GM12864 (cell line): ENCODE data around the gene IGFBP7.

Source experiments
- DNase-seq: peaks from one replicate; pipeline ENCODE4 v3.0.0-alpha.2; 2011; ENCODE audit warnings: low read depth
- H3K4me3 ChIP-seq: 2 replicates; pipeline ENCODE4 v1.5.1; 2011; ENCODE audit warnings: mild to moderate bottlenecking, low read depth, low read length, control low read depth
- TF ChIP-seq, protein P1 (sequence below): IDR thresholded peaks from 2 replicates; pipeline ENCODE4 v1.5.1; 2011; ENCODE audit warnings: low read depth, mild to moderate bottlenecking, moderate library complexity, low read length, control low read depth, inconsistent platforms; ENCODE audit errors: missing control alignments

The IGFBP7 gene

GRCh38 chr4:57084360-57084759 lies 25.8 kb downstream of the IGFBP7 start:
- TF ChIP-seq, protein P1, sequence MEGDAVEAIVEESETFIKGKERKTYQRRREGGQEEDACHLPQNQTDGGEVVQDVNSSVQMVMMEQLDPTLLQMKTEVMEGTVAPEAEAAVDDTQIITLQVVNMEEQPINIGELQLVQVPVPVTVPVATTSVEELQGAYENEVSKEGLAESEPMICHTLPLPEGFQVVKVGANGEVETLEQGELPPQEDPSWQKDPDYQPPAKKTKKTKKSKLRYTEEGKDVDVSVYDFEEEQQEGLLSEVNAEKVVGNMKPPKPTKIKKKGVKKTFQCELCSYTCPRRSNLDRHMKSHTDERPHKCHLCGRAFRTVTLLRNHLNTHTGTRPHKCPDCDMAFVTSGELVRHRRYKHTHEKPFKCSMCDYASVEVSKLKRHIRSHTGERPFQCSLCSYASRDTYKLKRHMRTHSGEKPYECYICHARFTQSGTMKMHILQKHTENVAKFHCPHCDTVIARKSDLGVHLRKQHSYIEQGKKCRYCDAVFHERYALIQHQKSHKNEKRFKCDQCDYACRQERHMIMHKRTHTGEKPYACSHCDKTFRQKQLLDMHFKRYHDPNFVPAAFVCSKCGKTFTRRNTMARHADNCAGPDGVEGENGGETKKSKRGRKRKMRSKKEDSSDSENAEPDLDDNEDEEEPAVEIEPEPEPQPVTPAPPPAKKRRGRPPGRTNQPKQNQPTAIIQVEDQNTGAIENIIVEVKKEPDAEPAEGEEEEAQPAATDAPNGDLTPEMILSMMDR, result no peak
- no peak overlapping the region for H3K4me3 ChIP-seq
- no peak for DNase-seq

DNA sequence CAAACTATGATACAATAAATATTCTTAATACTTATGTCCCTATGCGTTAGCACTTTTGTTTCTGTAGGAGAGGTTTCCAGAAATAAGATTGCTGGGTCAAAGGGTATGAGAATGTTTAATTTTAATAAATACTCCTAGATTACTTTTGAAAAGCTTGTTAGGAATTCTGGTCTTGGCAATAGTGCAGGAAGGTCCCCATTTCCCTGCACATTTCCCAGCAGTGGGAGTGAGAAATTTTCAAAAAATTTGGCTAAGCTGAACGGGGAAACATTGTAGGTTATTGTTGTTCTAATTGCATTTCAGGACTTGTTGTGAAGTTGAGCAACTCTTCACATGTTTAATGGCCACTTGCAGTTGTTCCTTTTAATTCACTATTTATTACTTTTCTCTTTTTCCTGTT lies 27.1 kb downstream of the IGFBP7 start:
- TF ChIP-seq, protein P1, result no peak
- H3K4me3 ChIP-seq, result no peak overlapping the region
- DNase-seq, result no peak

- TF ChIP-seq, protein P1, result no peak
- no peak overlapping the region for H3K4me3 ChIP-seq
- no peak for DNase-seq
Observed at GRCh38 chr4:57081651-57082621, 28.2 kb downstream of the IGFBP7 start.

- H3K4me3 ChIP-seq, result no peak overlapping the region
- no peak for DNase-seq
- TF ChIP-seq, protein P1, result no peak
Observed at GRCh38 chr4:57080781-57081650, 29.2 kb downstream of the IGFBP7 start.

DNA sequence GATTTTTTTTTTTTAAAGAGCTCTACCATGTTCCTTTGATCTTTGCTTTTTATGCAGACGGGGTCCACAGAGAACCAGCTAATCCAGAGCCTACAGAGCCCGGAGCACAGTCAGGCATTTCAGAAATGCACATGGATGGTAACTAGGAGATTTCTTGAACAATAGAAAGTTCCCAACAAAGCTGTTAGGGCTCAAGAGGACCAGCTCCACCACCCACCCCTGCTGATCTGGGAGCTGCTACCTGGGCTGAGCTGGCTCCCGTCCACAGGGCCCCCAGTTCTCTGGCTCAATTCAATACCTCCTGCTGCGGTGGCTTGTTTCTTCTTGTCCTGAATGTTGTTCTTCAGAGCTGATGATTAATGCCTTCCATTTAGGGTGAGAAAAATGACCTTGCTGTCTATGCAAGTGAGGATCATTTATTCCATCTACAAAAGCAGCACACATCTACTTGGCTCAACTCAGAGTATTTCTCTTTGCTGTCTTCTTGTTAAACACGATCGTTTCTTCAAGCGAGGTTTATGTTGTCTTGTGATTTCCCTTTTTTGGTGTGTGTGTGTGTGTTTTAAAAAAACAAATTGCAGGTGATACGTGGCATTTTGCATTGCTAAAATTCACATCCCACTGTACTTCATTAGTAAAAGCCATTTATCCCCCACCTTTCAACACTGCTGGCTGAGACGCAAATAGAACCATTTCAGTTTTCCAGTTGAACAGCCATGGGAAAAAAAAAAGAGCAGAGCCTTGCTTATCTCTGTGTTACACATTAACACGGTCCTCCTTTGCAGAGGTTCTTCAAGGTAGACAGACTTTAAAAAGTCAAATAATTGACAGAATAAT lies 31.3 kb downstream of the IGFBP7 start:
- DNase-seq, result no peak
- TF ChIP-seq, protein P1, result no peak
- H3K4me3 ChIP-seq, result no peak overlapping the region

GRCh38 chr4:57077550-57078343 lies 32.4 kb downstream of the IGFBP7 start:
- no peak overlapping the region for H3K4me3 ChIP-seq
- no peak for DNase-seq
- TF ChIP-seq, protein P1, result no peak
